Breast epithelium (tissue), 3 donors: ENCODE data around the gene HJURP.

ENCODE experiments used
- CTCF ChIP-seq, 3 donors: fragments of 450-650 bp; IDR thresholded peaks; one replicate each; pipeline ENCODE4 v1.5.1; 2016 to 2017; ENCODE audit warnings: antibody characterized with exemption in 3 of 3, mild to moderate bottlenecking in 3 of 3, moderate library complexity in 3 of 3
- POLR2A ChIP-seq: fragments of 450-650 bp; IDR thresholded peaks from one replicate; pipeline ENCODE4 v1.6.1; 2016; ENCODE audit warnings: antibody characterized with exemption, mild to moderate bottlenecking, moderate library complexity
- POLR2AphosphoS5 ChIP-seq, 3 donors: sonication (generic); formaldehyde crosslinking; IDR thresholded peaks; one replicate each; pipeline ENCODE4 v1.6.1; 2017; ENCODE audit warnings: antibody characterized with exemption in 3 of 3

- TF ChIP-seq POLR2AphosphoS5 (IDR thresholded peaks at IDR 0.05) (no peak), CTCF (IDR thresholded peaks at IDR 0.05) (no peak), POLR2A (no peak)
These were observed 30.0 kb downstream of the HJURP start for GRCh38 chr2:233824373-233824772.
